NCI-H2029 (cell line): ENCODE measurements around the gene RNU6-9.
"Not testable (repeated sequence)": the region's sequence is repeated elsewhere in the genome, so short reads cannot be mapped to it uniquely, and the experiment has no call there.

Experiments
- DNase-seq: peaks from one replicate; lab custom pipeline; 2025; lab: John Stamatoyannopoulos, UW

RNU6-9 gene

DNA sequence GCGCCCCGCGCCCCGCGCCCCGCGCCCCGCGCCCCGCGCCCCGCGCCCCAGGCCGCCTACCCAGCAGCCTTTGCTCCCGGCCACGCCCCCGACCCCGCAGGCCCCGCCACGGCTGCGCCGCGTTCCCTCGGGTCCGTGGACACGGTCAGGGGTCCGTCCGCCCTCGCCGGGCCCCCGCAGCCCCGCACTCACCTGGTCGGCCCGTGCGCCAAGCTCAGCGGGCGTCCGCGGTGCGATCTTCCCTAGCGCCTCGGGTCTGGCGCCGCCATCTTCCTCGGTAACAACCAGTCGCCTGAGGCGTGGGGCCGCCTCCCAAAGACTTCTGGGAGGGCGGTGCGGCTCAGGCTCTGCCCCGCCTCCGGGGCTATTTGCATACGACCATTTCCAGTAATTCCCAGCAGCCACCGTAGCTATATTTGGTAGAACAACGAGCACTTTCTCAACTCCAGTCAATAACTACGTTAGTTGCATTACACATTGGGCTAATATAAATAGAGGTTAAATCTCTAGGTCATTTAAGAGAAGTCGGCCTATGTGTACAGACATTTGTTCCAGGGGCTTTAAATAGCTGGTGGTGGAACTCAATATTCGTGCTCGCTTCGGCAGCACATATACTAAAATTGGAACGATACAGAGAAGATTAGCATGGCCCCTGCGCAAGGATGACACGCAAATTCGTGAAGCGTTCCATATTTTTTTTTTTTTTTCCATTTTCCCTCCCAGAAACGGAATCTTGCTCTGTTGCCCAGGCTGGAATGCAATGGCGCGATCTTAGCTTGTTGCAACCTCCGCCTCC lies at the start of gene RNU6-9, which contains the start of gene MED16:
TSS of gene RNU6-9 (plus strand) at position 591 of the 796 bp plus-strand sequence.
TSS of gene MED16 (minus strand) at position 294 of the 796 bp plus-strand sequence. CDS start 2,056 bp downstream, outside the sequence.
- DNase-seq = peak; percentile 90

DNA sequence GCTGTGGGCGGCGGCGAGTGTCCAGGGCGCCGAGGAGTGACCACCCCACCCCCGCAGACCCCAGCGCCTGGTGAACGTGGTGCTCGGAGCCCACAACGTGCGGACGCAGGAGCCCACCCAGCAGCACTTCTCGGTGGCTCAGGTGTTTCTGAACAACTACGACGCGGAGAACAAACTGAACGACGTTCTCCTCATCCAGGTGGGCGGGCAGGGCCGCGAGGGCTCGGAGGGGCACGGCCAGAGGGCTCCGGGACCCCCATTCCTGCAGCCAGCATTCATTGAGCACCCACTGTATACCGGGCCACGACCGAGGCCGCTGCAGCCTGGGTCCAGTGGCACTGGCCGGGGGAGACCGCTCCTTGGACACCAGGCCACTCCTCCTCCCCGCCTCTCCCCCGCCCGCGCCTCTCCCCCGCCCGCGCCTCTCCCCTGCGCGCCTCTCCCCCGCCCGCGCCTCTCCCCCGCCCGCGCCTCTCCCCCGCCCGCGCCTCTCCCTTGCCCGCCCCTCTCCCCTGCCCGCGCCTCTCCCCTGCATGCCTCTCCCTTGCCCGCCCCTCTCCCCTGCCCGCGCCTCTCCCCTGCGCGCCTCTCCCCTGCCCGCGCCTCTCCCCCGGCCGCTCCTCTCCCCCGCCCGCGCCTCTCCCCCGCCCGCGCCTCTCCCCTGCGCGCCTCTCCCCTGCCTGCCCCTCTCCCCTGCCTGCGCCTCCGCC lies 49.3 kb upstream of the RNU6-9 start:
- DNase-seq = no peak

DNA sequence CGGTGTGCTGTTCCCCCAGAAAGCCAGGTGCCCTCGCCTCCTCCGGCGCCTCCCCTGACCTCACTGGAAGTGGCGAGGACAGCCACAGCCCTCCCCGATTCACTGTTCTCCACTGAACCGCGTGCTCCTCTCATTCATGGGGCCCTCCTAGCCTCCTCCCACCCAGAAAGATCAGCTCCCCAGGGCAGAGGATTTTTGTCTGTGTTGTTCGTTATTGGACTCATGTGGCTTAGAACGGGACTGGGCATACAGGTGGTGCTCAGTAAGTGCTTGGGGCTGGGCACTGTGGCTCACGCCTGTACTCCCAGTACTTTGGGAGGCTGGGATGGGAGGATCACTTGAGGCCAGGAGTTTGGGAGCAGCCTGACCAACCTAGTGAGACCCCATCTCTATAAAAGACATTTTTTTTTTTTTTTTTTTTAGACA lies 48.7 kb upstream of the RNU6-9 start:
- DNase-seq = no peak

DNA sequence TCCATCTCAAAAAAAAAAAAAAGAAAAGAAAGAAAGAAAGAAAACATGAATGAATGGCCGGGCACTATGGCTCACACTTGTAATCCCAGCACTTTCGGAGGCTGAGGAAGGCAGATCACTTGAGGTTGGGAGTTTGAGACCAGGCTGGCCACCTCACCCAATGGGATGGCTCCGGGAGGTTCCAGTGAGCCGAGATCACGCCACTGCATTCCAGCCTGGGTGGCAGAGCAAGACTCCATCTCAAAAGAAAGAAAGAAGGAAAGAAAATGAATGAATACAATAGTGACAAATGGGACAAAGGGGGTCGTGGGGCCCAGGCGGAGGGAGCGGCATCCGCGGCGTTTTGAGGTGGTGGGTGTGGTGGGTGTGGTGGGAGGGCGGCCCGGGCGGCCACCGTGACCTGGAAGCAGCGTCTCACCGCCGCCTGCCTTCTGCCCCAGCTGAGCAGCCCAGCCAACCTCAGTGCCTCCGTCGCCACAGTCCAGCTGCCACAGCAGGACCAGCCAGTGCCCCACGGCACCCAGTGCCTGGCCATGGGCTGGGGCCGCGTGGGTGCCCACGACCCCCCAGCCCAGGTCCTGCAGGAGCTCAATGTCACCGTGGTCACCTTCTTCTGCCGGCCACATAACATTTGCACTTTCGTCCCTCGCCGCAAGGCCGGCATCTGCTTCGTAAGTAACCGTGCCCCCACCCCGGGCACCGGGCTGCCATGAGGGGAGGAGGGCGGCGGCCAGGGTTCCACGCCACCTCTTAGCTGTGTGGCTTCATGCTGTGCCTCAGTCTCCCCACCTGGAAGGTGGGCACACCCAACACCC lies 47.4 kb upstream of the RNU6-9 start:
- no peak for DNase-seq

DNA sequence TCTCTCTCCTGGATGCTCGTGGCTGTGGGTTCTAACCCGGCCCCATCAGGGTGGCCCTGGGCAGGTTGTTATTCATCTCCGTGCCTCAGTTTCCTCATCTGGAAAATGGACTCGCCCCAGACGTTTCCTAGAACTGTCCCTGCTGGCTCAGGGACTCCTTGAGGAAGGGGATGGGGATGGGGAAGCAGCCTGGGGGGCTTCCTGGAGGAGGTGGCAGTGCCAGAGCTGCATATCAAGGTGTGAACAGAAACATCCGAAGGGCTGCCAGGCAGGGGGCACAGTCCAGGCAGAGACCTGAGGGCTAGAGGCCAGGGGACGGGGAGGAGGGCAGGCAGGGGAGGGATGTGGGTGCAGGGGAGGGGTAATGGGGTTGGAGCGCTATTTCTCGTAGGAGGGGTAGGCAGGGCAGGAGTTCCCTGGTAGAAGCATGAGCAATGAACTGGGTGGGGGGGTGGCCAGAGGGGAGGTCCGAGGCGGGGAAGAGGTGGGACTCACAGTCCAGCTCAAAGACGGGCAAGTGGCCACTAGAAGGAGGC lies 44.8 kb upstream of the RNU6-9 start:
- no peak for DNase-seq

DNA sequence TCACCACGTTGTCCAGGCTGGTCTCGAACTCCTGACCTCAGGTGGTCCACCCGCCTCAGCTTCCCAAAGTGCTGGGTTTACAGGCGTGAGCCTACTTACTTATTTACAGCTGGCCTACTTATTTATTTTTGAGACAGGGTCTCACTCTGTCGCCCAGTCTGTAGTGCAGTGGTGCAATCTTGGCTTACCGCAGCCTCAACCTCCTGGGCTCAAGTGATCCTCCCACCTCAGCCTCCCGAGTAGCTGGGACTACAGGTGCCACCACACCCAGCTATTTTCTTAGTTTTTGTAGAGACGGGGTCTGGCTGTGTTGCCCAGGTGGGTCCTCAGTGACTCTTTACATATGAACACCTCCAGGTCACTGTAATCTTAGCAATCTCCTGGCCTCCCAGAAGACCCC lies 44.1 kb upstream of the RNU6-9 start:
- not testable (repeated sequence) for DNase-seq

DNA sequence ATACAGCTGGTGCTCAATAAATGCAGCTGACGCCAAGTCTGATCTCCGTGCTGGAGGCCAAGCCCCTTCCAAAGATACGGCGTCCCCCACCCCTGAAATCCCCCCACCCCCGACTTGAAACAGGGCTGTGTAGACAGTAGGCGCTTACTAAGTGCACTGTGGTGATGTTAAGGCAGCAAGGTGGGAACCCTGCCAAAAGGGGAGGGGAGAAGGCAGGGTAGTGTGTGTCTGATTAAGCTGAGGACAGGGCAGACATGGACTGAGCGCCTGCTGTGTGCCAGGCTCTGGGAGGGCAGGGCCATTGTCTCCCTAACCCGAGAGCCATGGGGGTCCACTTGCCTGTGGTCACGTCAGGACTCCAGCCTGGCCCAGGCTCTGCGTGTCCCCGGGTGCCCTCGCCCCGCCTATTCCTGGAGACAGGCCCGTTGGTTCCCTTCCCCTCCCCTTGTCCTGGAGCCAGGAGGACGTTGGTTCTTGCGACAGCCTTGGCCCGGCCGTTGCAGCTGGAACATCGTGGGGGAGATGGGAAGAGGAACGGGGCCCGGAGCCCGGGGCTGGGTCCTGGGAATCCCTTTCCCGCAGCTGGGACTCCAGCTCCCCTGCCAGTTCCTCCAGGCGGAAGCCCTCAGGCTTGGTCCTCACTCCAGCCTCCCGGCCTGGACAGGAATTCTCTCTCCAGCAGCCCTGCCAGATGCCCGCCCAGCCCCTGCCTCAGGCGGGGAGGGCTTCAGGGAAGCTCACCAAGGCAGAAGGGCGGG lies 42.9 kb upstream of the RNU6-9 start:
- peak; percentile 54 for DNase-seq

DNA sequence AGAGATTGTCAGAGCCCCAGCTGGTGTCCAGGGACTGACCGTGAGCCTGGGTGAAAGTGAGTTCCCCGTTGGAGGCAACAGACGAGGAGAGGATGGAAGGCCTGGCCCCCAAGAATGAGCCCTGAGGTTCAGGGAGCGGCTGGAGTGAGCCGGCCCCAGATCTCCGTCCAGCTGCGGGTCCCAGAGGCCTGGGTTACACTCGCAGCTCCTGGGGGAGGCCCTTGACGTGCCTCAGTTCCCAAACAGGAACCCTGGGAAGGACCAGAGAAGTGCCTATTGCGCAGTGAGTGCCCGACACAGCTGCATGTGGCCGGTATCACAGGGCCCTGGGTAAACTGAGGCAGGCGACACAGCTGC lies 42.3 kb upstream of the RNU6-9 start:
- no peak for DNase-seq

DNA sequence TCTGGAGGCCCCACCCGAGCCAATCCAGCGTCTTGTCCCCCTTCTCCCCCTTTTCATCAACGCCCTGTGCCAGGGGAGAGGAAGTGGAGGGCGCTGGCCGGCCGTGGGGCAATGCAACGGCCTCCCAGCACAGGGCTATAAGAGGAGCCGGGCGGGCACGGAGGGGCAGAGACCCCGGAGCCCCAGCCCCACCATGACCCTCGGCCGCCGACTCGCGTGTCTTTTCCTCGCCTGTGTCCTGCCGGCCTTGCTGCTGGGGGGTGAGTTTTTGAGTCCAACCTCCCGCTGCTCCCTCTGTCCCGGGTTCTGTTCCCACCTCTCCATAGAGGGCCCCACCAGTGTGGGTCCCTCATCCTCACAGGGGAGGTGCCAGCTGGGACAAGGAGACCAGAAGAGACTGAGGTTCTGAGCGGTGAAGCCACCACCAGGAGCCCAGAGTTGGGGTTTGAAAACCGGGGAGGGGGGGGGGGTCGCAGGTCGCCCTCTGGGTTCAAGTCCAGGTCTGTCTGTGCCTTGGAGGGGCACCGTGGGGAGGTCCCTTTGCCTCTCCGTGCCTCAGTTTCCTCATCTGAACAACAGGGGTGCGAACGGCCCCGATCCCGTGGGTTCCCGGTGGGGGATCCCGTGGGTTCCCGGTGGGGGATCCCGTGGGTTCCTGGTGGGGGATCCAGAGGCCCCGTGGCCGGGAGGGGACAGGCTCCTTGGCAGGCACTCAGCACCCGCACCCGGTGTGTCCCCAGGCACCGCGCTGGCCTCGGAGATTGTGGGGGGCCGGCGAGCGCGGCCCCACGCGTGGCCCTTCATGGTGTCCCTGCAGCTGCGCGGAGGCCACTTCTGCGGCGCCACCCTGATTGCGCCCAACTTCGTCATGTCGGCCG lies 40.9 kb upstream of the RNU6-9 start, which contains the start of gene ELANE:
TSS of gene ELANE (plus strand) at position 168 of the 878 bp plus-strand sequence. CDS start at position 194, 26 bp downstream.
- no peak for DNase-seq

DNA sequence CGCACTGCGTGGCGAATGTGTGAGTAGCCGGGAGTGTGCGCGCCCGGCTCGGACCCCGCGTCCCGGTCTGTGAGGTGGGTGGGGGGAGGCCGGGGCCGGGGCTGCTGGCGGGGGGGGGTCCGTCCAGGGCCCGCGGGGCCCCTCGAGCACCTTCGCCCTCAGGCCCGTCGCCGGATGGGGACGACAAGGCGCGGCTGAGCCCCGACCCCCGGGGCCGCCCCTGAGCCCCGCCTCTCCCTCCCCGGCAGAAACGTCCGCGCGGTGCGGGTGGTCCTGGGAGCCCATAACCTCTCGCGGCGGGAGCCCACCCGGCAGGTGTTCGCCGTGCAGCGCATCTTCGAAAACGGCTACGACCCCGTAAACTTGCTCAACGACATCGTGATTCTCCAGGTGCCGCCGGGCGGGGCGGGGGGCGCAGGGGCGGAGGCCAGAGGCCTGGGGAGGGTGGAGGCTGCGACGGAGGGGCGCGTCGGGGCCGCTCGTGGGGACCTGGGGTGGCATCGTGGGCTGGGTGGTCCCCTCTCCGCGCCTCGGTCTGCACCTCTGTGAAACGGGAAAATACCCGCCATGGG lies 40.2 kb upstream of the RNU6-9 start:
- DNase-seq = no peak

DNA sequence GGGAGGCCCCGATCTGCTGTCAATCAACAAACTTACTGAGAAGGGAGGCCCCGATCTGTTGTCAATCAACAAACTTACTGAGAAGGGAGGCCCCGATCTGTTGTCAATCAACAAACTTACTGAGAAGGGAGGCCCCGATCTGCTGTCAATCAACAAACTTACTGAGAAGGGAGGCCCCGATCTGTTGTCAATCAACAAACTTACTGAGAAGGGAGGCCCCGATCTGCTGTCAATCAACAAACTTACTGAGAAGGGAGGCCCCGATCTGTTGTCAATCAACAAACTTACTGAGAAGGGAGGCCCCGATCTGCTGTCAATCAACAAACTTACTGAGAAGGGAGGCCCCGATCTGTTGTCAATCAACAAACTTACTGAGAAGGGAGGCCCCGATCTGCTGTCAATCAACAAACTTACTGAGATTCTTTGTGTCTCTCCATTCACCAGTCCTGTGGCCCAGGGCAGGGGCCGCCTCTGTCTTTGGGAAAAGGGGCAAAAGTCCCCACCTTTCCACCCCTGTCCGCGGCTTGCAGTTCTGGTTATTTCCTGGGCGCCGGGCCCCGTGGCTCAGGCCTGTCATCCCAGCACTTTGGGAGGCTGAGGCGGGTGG lies 39.6 kb upstream of the RNU6-9 start:
- DNase-seq = not testable (repeated sequence)

DNA sequence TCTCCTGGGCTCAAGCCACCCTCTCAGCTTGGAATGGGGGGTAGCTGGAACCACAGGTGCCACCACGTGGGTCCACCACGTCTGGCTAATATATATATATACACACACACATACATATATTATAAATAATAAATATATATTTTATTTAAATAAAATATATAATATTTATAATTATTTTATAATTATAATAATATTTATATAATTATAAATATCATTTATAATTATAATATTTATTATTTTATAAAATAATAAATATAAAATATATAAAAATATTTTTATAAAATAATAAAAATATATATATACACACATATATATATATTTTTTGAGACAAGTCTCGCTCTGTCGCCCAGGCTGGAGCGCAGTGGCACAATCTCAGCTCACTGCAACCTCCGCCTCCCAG lies 38.7 kb upstream of the RNU6-9 start:
- DNase-seq = no peak

DNA sequence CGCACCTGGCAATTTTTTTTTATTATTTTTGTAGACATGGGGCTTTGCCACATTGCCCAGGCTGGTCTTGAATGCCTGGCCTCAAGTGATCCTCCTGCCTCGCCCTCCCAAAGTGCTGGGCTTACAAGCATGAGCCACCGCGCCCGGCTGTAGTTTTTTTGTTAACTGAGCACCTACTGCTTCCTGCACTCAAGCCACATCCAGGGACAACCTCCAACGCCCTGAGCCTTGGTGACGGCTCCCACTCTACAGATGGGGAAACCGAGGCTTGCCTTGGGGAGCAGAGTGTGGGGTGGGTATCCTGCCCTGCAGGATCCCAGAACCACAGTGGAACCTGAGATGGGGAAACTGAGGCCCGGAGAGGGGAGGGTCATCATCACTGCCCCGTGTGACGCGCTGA lies 38.1 kb upstream of the RNU6-9 start:
- DNase-seq = no peak

DNA sequence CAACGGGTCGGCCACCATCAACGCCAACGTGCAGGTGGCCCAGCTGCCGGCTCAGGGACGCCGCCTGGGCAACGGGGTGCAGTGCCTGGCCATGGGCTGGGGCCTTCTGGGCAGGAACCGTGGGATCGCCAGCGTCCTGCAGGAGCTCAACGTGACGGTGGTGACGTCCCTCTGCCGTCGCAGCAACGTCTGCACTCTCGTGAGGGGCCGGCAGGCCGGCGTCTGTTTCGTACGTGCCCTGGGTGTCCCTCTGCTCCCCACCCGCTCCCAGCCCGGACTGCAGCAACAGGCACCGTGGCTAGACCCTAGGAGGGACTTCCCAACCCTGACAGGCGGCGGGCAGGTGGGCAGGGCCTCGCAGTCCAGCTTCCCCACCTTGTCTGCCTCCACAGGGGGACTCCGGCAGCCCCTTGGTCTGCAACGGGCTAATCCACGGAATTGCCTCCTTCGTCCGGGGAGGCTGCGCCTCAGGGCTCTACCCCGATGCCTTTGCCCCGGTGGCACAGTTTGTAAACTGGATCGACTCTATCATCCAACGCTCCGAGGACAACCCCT lies 37.6 kb upstream of the RNU6-9 start:
- no peak for DNase-seq

DNA sequence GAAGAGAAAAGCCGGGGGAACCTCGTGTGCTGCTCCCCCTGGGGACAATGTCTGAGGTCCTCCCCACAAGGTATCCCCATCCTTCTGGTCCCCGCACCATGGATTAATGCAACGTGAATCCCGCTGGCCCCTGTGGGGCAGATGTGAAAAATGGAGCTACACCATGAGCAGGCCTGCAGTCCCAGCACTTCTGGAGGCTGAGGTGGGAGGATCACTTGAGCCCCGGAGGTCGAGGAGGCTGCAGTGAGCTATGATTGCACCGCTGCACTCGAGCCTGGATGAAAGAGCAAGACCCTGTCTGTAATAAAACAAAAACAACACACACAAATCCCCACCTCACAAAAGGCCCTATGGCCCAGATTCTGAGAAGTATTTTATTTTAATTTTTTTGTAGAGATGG lies 35.0 kb upstream of the RNU6-9 start:
- no peak for DNase-seq

DNA sequence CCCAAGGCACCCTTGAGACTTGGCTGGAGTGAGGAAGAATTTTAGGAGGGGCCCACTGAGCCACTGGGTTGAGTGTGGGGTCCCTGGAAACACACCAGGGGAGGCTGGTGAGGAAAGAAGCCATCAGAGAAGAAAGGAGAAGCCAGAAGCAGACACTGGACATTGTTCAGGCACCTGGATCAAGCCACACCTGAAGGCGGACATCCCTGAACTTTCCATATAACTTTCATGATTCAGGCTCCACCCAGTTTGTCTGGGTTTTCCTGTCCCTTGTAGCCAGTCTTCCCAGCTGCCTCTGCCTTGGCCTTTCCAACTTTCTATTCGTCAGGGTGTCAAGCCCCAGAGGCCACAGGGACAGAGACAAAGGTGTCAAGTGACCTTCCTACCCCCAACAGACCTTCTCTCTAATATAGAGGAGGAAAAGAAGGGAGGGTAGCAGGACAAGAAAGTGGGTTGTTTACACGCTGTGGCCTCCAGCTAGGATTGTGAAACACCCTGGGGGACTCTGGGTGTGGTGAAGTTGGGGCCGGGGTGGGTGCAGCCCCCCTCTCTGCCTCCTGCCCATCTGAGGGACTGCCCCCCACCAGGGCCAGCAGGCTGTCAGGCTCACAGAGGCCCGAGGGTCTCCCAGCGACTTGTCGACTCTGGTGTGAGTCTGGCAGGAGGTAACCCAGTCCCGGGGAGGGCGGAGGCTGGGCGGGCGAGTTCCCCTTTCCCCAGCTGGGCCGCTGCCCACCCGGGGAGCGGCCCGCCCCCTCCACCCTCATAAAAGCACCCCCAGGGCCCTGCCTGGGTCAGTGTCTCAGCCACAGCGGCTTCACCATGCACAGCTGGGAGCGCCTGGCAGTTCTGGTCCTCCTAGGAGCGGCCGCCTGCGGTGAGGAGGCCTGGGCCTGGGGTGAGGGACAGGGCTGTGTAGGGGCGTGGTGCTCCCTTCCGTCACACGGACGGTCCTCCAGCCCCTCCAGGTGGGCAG lies 34.1 kb upstream of the RNU6-9 start, which contains the start of gene CFD:
TSS of gene CFD (plus strand) at position 797 of the 976 bp plus-strand sequence. CDS start at position 823, 26 bp downstream.
- no peak for DNase-seq

DNA sequence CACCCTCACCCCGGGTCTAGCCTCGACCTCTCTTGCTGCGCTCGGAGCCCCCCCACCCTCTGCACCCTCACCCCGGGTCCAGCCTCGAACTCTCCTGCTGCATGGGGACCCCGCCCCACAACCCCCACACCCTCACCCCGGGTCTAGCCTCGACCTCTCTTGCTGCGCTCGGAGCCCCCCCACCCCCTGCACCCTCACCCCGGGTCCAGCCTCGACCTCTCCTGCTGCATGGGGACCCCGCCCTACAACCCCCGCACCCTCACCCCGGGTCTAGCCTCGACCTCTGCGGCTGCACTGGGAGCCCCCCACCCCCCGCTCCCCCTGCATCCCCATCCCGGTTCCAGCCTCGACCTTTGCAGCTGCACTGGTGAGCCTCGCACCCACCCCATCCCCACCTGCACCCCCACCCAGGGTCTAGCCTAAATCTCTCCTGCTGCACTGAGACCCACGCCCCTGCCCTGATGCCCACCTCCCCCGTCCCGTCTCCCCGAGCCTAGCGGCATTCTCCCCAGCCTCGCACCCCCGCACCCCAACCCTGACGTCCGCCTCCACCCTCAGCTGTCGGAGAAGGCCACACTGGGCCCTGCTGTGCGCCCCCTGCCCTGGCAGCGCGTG lies 32.0 kb upstream of the RNU6-9 start:
- DNase-seq = no peak
